ENCODE measurements around the gene LCN9. TPM values are rescaled to one million over a fixed set of nuclear protein-coding genes. Genes with fewer than 3 reads are reported as not detected.
"Not testable (repeated sequence)": the region's sequence is repeated elsewhere in the genome, so short reads cannot be mapped to it uniquely, and the experiment has no call there.

The LCN9 gene
- total and polyA plus RNA-seq, 8 donors, result not detected

GRCh38 chr9:135620558-135620957, 42.6 kb upstream of the LCN9 start:
- Histone ChIP-seq H3K36me3 (no peaks in the 10 kb centered on the region), H3K27ac (no peak overlapping the region), H3K9me3 (no peaks in the 10 kb centered on the region), H3K27me3 (peaks cover 0 to 39% of the 10 kb centered on the region in 2 donors), H3K4me3 (no peak overlapping the region), H3K4me1 (no peaks in the 10 kb centered on the region)
- ATAC-seq (no peak), DNase-seq (no peak)
- TF ChIP-seq CTCF (IDR thresholded peaks at IDR 0.05), result no peak
- intact Hi-C loops (cut with DNase I), result no loop called here

GRCh38 chr9:135622415-135623020, 40.6 kb upstream of the LCN9 start:
- Histone ChIP-seq H3K36me3 (no peaks in the 10 kb centered on the region), H3K27me3 (peaks cover 0 to 38% of the 10 kb centered on the region in 2 donors), H3K4me1 (no peaks in the 10 kb centered on the region), H3K9me3 (peaks cover 0 to 12% of the 10 kb centered on the region in 2 donors), H3K4me3 (no peak overlapping the region), H3K27ac (no peak overlapping the region)
- no peak for TF ChIP-seq CTCF (IDR thresholded peaks at IDR 0.05)
- intact Hi-C loops (cut with DNase I), result no loop called here
- DNase-seq (no peak), ATAC-seq (no peak)

GRCh38 chr9:135624282-135624681, 38.8 kb upstream of the LCN9 start:
- no peaks in the 10 kb centered on the region for H3K36me3 ChIP-seq
- H3K4me3 ChIP-seq, result no peak overlapping the region
- peaks cover 0 to 27% of the 10 kb centered on the region in 2 donors for H3K9me3 ChIP-seq
- no peak overlapping the region for H3K27ac ChIP-seq
- no peak for TF ChIP-seq CTCF (IDR thresholded peaks at IDR 0.05)
- H3K4me1 ChIP-seq, result no peaks in the 10 kb centered on the region
- DNase-seq, result no peak
- ATAC-seq, result no peak
- intact Hi-C loops (cut with DNase I), result no loop called here
- peaks cover 0 to 31% of the 10 kb centered on the region in 2 donors for H3K27me3 ChIP-seq

- ATAC-seq, result no peak
- no peak for DNase-seq
- intact Hi-C loops (cut with DNase I), result no loop called here
- Histone ChIP-seq H3K36me3 (no peaks in the 10 kb centered on the region), H3K27ac (no peak overlapping the region), H3K4me3 (no peak overlapping the region), H3K4me1 (no peaks in the 10 kb centered on the region), H3K27me3 (peaks cover 0 to 56% of the 10 kb centered on the region in 2 donors), H3K9me3 (peaks cover 0 to 12% of the 10 kb centered on the region in 2 donors)
- no peak for TF ChIP-seq CTCF (IDR thresholded peaks at IDR 0.05)
These were observed 30.3 kb upstream of the LCN9 start for GRCh38 chr9:135632841-135633240.

GRCh38 chr9:135636930-135637530, 26.1 kb upstream of the LCN9 start:
- H3K27me3 ChIP-seq, result peaks cover 0 to 73% of the 10 kb centered on the region in 2 donors
- H3K27ac ChIP-seq; H3K4me3 ChIP-seq; H3K9me3 ChIP-seq; ATAC-seq; H3K36me3 ChIP-seq; DNase-seq; intact Hi-C loops (cut with DNase I); H3K4me1 ChIP-seq: not testable (repeated sequence)

Measured in left lung (tissue), 10 donors.